ENCODE data around the gene INTS4.

DNA sequence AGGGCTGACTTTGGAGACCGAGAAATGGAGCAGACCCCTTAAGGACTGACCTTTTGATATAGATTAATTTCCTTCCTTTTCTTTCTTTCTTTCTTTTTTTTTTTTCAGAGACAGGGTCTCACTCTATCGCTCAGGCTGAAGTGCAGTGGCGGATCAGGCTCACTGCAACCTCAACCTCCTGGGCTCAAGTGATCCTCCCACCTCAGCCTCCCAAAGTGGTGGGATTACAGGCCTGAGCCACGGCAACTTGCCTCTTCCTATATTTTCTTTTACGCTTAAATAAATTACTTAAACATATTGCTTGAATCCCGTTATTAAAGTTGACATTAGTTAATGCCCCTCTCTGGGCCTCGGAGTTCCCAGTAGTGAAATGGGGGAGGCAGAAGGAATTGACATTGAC is 29.0 kb upstream of the INTS4 start:
- TF ChIP-seq, protein P1, sequence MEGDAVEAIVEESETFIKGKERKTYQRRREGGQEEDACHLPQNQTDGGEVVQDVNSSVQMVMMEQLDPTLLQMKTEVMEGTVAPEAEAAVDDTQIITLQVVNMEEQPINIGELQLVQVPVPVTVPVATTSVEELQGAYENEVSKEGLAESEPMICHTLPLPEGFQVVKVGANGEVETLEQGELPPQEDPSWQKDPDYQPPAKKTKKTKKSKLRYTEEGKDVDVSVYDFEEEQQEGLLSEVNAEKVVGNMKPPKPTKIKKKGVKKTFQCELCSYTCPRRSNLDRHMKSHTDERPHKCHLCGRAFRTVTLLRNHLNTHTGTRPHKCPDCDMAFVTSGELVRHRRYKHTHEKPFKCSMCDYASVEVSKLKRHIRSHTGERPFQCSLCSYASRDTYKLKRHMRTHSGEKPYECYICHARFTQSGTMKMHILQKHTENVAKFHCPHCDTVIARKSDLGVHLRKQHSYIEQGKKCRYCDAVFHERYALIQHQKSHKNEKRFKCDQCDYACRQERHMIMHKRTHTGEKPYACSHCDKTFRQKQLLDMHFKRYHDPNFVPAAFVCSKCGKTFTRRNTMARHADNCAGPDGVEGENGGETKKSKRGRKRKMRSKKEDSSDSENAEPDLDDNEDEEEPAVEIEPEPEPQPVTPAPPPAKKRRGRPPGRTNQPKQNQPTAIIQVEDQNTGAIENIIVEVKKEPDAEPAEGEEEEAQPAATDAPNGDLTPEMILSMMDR (IDR thresholded peaks at IDR 0.05): no peak
- TF ChIP-seq EP300 (IDR thresholded peaks at IDR 0.05) (no peak), POLR2A (IDR thresholded peaks at IDR 0.05) (no peak)
